Heart left ventricle (tissue), 16 donors: Measurements from ENCODE around the gene RABEP2. TPM values are rescaled to one million over a fixed set of nuclear protein-coding genes. Genes with fewer than 3 reads are reported as not detected.

Experiments used
- ATAC-seq, 4 donors: fragments of 200-7000 bp; cut with Tn5 transposase; one replicate each; pipeline ENCODE4 v1.9.1; 2020 to 2022; ENCODE audit warnings: moderate library complexity in 4 of 4, mild to moderate bottlenecking in 3 of 4, moderate number of reproducible peaks in 1 of 4
- DNase-seq, 5 donors: peaks; one replicate each; pipeline ENCODE4 v3.0.0-alpha.2; 2020
- H3K27ac ChIP-seq, 12 donors: fragments of 200-600 bp; sonication (generic) in 4 of 12; one replicate each; pipeline versions ENCODE4 v1.5.0 to v1.8.0; 2016 to 2022; ENCODE audit warnings: mild to moderate bottlenecking in 2 of 12
- H3K27me3 ChIP-seq, 9 donors: fragments of 200-600 bp; sonication (generic) in 2 of 9; one replicate each; pipeline versions ENCODE4 v1.5.1 to v1.8.0; 2016 to 2022; ENCODE audit warnings: mild to moderate bottlenecking in 3 of 9
- H3K36me3 ChIP-seq, 9 donors: fragments of 200-600 bp; sonication (generic) in 2 of 9; one replicate each; pipeline versions ENCODE4 v1.5.0 to v1.8.0; 2018 to 2022; ENCODE audit warnings: mild to moderate bottlenecking in 2 of 9
- H3K4me1 ChIP-seq, 12 donors: fragments of 200-600 bp; sonication (generic) in 4 of 12; one replicate each; pipeline versions ENCODE4 v1.5.0 to v1.8.0; 2016 to 2022; ENCODE audit warnings: mild to moderate bottlenecking in 3 of 12
- H3K4me3 ChIP-seq, 12 donors: fragments of 200-600 bp; sonication (generic) in 4 of 12; one replicate each; pipeline versions ENCODE4 v1.5.0 to v1.8.0; 2017 to 2022; ENCODE audit warnings: mild to moderate bottlenecking in 9 of 12, moderate library complexity in 4 of 12
- H3K9me3 ChIP-seq, 12 donors: fragments of 200-600 bp; sonication (generic) in 4 of 12; one replicate each; pipeline versions ENCODE4 v1.5.0 to v1.8.0; 2016 to 2022; ENCODE audit warnings: mild to moderate bottlenecking in 1 of 12
- POLR2A ChIP-seq, 2 donors: fragments of 450-650 bp; IDR thresholded peaks; one replicate each; pipeline ENCODE4 v1.6.1; 2017; ENCODE audit warnings: antibody characterized with exemption in 2 of 2, mild to moderate bottlenecking in 2 of 2, moderate library complexity in 2 of 2
- WGBS, 4 donors: extraction: QIAGEN DNeasy Blood & Tissue Kit in 2 of 4; methylation state at CpG; one replicate each; pipeline versions ENCODE4 v1.1.5 to v1.1.7; 2013 to 2018; 5-methylcytosine and 5-hydroxymethylcytosine counted together
- intact Hi-C, 10 donors: fragments of 100-400 bp; cut with DNase I; formaldehyde crosslinking; loops; one replicate each; pipeline versions ENCODE4 v1.11.1 to v1.14.2; 2022
- polyA plus RNA-seq, 2 donors: library from polyadenylated mRNA; stranded (reverse); fragments of 200-250 nt; gene quantifications; one replicate each; pipeline ENCODE4 v1.2.3, GENCODE V29; 2013
- total RNA-seq, 9 donors: library from RNA; depleted of rRNA in 2 of 9; stranded (reverse); fragments of >200 nt in 2 of 9; fragmentation: NEBNext Ultra II Directional in 3 of 9; extraction: Animal tissue kit (Norgen Biotek cat#: 25700) in 3 of 9; gene quantifications; one replicate each; pipeline versions ENCODE4 v1.1.0 to v1.2.4, GENCODE V29; 2016 to 2023
- TF ChIP-seq, protein P1 (sequence below), 12 donors: fragments of 200-600 bp; sonication (generic) in 4 of 12; IDR thresholded peaks; one replicate each; pipeline versions ENCODE4 v1.5.0 to v1.8.0; 2018 to 2022; ENCODE audit warnings: antibody characterized with exemption in 12 of 12, mild to moderate bottlenecking in 5 of 12
- donor health status: ischemic (EF 13 %, LVEDD 7.1; RV severe dilation, severe dysfunction).
- donor health status: healthy with polysubstance abuse.
- donor health status: DM: no; HTN: yes; CAD: no.
- donor health status: DM: no; HTN: no; CAD: no.
- donor health status: ischemic (EF 25% LVEDD 6.9; RV normal size, moderate dysfunction).
- donor health status: ischemic (EF 25% LVEDD 5.7; RV mildly dilated, moderate dysfunction).
- donor health status: healthy.
- donor health status: DM: yes; HTN: yes; CAD: no.
- donor health status: ischemic (EF 35%, LVEDD 5.7; RV mildly dilated, moderate dysfunction).
- donor health status: nonischemic (EF 11% LVEDD 7.7; RV severe dilation, severe dysfunction).
- donor health status: DM: yes; HTN: yes; CAD: no.
- donor health status: PGD.
- donor health status: ischemic (EF 29% LVEDD 5.4; RV normal size, mild dysfunction).
- donor health status: nonischemic (EF 23%, LVEDD 6.1; RV moderate dilation, normal function).

Gene RABEP2
- total and polyA plus RNA-seq, 11 donors: 10.2 to 31.1 (median 14.9) TPM

DNA sequence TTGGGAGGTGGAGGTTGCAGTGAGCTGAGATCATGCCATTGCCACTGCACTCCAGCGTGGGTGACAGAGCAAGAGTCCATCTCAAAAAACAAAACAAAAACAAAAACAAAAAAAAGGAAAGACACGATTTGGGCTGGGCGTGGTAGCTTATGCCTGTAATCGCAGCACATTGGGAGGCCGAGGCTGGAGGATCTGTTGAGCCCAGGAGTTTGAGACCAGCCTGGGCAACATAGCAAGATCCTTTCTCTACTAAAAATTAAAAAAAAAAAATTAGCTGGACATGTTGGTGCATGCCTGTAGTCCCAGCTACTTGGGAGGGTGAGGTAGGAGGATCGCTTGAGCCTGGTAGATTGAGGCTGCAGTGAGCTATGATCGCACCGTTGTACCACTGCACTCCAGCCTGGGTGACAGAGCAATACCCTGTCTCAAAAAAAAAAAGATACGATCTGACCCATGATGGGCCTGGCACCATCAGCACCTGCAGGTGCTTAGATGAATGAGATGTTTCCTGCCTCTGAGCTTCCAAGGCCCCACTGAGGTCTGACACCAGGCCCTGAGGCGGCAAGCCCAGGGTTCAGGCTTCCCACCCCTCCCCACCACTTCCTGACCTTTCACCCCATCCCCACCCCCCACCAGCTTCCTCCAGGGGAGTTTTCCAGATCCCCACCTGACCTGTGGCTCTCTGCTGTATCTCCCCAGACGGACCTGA, 25.0 kb downstream of the RABEP2 start:
- no peak overlapping the region for H3K4me3 ChIP-seq
- peaks cover 0 to 13% (median 8%) of the 10 kb centered on the region in 9 donors for H3K36me3 ChIP-seq
- H3K27me3 ChIP-seq: no peaks in the 10 kb centered on the region
- WGBS, 4 donors: 87 to 97% (median 91%) methylated on average over 11 of the region's 11 CpGs
- no peak for ATAC-seq
- H3K9me3 ChIP-seq: no peaks in the 10 kb centered on the region
- H3K4me1 ChIP-seq: no peaks in the 10 kb centered on the region
- no peak overlapping the region for H3K27ac ChIP-seq
- intact Hi-C loops: no loop called here
- no peak for TF ChIP-seq POLR2A (IDR thresholded peaks at IDR 0.05)
- TF ChIP-seq, protein P1, sequence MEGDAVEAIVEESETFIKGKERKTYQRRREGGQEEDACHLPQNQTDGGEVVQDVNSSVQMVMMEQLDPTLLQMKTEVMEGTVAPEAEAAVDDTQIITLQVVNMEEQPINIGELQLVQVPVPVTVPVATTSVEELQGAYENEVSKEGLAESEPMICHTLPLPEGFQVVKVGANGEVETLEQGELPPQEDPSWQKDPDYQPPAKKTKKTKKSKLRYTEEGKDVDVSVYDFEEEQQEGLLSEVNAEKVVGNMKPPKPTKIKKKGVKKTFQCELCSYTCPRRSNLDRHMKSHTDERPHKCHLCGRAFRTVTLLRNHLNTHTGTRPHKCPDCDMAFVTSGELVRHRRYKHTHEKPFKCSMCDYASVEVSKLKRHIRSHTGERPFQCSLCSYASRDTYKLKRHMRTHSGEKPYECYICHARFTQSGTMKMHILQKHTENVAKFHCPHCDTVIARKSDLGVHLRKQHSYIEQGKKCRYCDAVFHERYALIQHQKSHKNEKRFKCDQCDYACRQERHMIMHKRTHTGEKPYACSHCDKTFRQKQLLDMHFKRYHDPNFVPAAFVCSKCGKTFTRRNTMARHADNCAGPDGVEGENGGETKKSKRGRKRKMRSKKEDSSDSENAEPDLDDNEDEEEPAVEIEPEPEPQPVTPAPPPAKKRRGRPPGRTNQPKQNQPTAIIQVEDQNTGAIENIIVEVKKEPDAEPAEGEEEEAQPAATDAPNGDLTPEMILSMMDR (IDR thresholded peaks at IDR 0.05): no peak
- DNase-seq: no peak

DNA sequence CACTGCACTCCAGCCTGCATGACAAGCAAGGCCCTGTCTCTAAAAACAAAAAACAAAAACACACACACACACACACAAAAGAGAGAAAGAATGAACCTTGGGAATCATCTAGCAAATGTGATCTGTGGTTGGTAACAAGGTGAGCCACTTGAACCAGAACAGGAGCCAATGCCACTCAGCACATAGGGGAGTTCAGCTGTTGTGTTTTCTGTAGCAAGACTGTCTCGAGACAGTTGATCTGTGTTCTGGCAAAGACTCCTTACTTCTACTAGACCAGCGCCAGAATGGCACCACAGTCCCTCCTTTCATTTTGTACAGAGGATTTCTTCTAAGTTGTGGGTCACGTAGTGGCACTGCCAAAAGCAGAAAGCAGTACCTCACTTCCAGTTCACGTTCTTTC, 26.1 kb downstream of the RABEP2 start:
- Histone ChIP-seq H3K4me3 (no peak overlapping the region), H3K27me3 (no peaks in the 10 kb centered on the region), H3K27ac (no peak overlapping the region), H3K4me1 (no peaks in the 10 kb centered on the region), H3K9me3 (no peaks in the 10 kb centered on the region), H3K36me3 (peaks cover 0 to 2% (median 0%) of the 10 kb centered on the region in 9 donors)
- TF ChIP-seq, protein P1 (IDR thresholded peaks at IDR 0.05): no peak
- TF ChIP-seq POLR2A (IDR thresholded peaks at IDR 0.05): no peak
- intact Hi-C loops: no loop called here
- ATAC-seq: no peak
- 88 to 94% (median 92%) methylated on average over 4 of the region's 4 CpGs for WGBS, 4 donors
- no peak for DNase-seq

DNA sequence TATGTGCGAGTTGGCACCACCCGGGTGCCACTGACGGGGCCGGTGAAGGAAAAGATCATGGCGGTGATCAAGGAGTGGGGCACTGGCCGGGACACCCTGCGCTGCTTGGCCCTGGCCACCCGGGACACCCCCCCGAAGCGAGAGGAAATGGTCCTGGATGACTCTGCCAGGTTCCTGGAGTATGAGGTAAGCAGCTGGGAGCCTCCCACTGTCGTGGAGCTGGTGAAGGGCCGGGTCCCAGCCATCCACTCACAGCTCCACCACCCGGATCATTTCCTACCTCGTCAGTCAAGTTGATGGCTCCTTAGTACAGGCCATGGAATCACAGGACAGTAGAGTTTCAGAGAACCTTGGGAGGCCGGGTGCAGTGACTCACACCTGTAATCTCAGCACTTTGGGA, 26.8 kb downstream of the RABEP2 start:
- no peak overlapping the region for H3K27ac ChIP-seq
- H3K36me3 ChIP-seq: peaks cover 0 to 2% (median 0%) of the 10 kb centered on the region in 9 donors
- H3K27me3 ChIP-seq: no peaks in the 10 kb centered on the region
- intact Hi-C loops: no loop called here
- TF ChIP-seq, protein P1 (IDR thresholded peaks at IDR 0.05): no peak
- no peak for TF ChIP-seq POLR2A (IDR thresholded peaks at IDR 0.05)
- H3K4me3 ChIP-seq: no peak overlapping the region
- H3K4me1 ChIP-seq: no peaks in the 10 kb centered on the region
- no peak for ATAC-seq
- H3K9me3 ChIP-seq: no peaks in the 10 kb centered on the region
- WGBS, 4 donors: 82 to 88% (median 85%) methylated on average over 14 to 15 of the region's 15 CpGs
- no peak for DNase-seq

DNA sequence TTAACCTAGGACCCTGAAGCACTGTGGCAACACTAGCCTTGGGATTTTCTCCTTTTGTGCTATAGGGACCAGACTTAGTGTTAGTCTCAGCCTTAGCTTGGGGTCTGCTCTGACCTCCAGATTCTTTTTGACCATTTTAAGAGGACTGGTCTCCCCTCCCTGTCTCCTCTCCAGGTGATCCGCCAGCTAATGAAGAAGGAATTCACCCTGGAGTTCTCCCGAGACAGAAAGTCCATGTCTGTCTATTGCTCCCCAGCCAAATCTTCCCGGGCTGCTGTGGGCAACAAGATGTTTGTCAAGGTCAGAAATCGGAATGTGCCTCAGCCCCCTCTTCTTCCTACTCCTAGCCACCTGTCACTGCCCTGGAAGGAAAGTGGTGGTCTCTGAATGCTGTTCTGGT, 27.2 kb downstream of the RABEP2 start:
- H3K4me3 ChIP-seq: no peak overlapping the region
- 74 to 85% (median 85%) methylated on average over 3 to 4 of the region's 4 CpGs for WGBS, 4 donors
- no peak overlapping the region for H3K27ac ChIP-seq
- peaks cover 0 to 2% (median 0%) of the 10 kb centered on the region in 9 donors for H3K36me3 ChIP-seq
- no peaks in the 10 kb centered on the region for H3K27me3 ChIP-seq
- intact Hi-C loops: loop anchor here in 1 of 10 donors (2.0 kb wide), 1 partner anchor 19 kb away; no protein-coding TSS in a partner anchor
- DNase-seq (no peak), ATAC-seq (no peak)
- TF ChIP-seq, protein P1 (IDR thresholded peaks at IDR 0.05): no peak
- TF ChIP-seq POLR2A (IDR thresholded peaks at IDR 0.05): no peak
- no peaks in the 10 kb centered on the region for H3K9me3 ChIP-seq
- H3K4me1 ChIP-seq: no peaks in the 10 kb centered on the region
